TTC549 (cell line): ENCODE results near the gene UBE2E3.

Experiments used
- FAIRE-seq: peaks from 2 replicates; lab custom pipeline; 2012; peaks lifted over from hg19 to GRCh38; lab: Jason Lieb, UNC

UBE2E3 gene

GRCh38 chr2:180978903-180979748, 1.3 kb upstream of the UBE2E3 start:
- no peak for FAIRE-seq

- FAIRE-seq = no peak
Measured at GRCh38 chr2:180979749-180980105, 678 bp upstream of the UBE2E3 start.

- no peak for FAIRE-seq
Measured at GRCh38 chr2:180980943-180981911, 822 bp downstream of the UBE2E3 start.

GRCh38 chr2:180983468-180984242, 3.2 kb downstream of the UBE2E3 start:
- FAIRE-seq = peak; percentile 89

- FAIRE-seq = no peak
Measured at GRCh38 chr2:180985771-180986395, 5.5 kb downstream of the UBE2E3 start.

GRCh38 chr2:180987146-180987545, 6.7 kb downstream of the UBE2E3 start:
- no peak for FAIRE-seq

GRCh38 chr2:180990337-180990736, 9.9 kb downstream of the UBE2E3 start:
- no peak for FAIRE-seq

- FAIRE-seq = no peak
Measured at GRCh38 chr2:180990794-180991193, 10.4 kb downstream of the UBE2E3 start.

GRCh38 chr2:180991361-180991760, 11.0 kb downstream of the UBE2E3 start:
- FAIRE-seq = no peak

GRCh38 chr2:180991820-180992219, 11.4 kb downstream of the UBE2E3 start:
- FAIRE-seq = no peak

GRCh38 chr2:180992994-180993393, 12.6 kb downstream of the UBE2E3 start:
- no peak for FAIRE-seq

- FAIRE-seq = no peak
Measured at GRCh38 chr2:180999274-180999964, 19.0 kb downstream of the UBE2E3 start.

GRCh38 chr2:181004647-181005325, 24.4 kb downstream of the UBE2E3 start:
- FAIRE-seq = no peak

GRCh38 chr2:181005326-181005655, 24.9 kb downstream of the UBE2E3 start:
- FAIRE-seq = no peak

- FAIRE-seq = no peak
Measured at GRCh38 chr2:181005809-181006208, 25.4 kb downstream of the UBE2E3 start.

GRCh38 chr2:181007086-181007837, 26.9 kb downstream of the UBE2E3 start:
- no peak for FAIRE-seq

GRCh38 chr2:181008407-181008806, 28.0 kb downstream of the UBE2E3 start:
- FAIRE-seq = no peak

GRCh38 chr2:181021199-181021789, 40.9 kb downstream of the UBE2E3 start:
- FAIRE-seq = no peak

- no peak for FAIRE-seq
Measured at GRCh38 chr2:181022652-181023051, 42.2 kb downstream of the UBE2E3 start.

- no peak for FAIRE-seq
Measured at GRCh38 chr2:181025004-181025403, 44.6 kb downstream of the UBE2E3 start.
